Thoracic aorta (tissue), 2 donors: ENCODE measurements around the gene MAP3K10. TPM values are rescaled to one million over a fixed set of nuclear protein-coding genes. Genes with fewer than 3 reads are reported as not detected.

Experiments
- ATAC-seq: fragments of 150-250 bp; one replicate; pipeline ENCODE4 v1.8.0; 2017; ENCODE audit warnings: low read depth; ENCODE audit not compliant: insufficient number of reproducible peaks, low FRiP score
- DNase-seq: peaks from one replicate; pipeline ENCODE4 v3.0.0-alpha.2; 2020; ENCODE audit warnings: low spot score
- H3K27ac ChIP-seq, 2 donors: fragments of 200-600 bp; sonication (generic); 1 replicate in 1 of 2; 2 replicates in 1 of 2; pipeline ENCODE4 v1.5.1; 2016; ENCODE audit warnings: mild to moderate bottlenecking in 2 of 2, moderate library complexity in 2 of 2
- H3K27me3 ChIP-seq: fragments of 200-600 bp; sonication (generic); replicated peaks from 2 replicates; pipeline ENCODE4 v1.6.0; 2016; ENCODE audit warnings: mild to moderate bottlenecking; ENCODE audit not compliant: insufficient read depth
- H3K36me3 ChIP-seq: fragments of 200-600 bp; sonication (generic); one replicate; pipeline ENCODE4 v1.5.1; 2016
- H3K4me1 ChIP-seq, 2 donors: fragments of 200-600 bp; sonication (generic); 1 replicate in 1 of 2; 2 replicates in 1 of 2; pipeline versions ENCODE4 v1.5.1 to v1.6.0; 2016; ENCODE audit warnings: low read depth in 2 of 2, mild to moderate bottlenecking in 1 of 2; ENCODE audit not compliant: control insufficient read depth in 1 of 2
- H3K4me3 ChIP-seq: fragments of 200-600 bp; sonication (generic); 2 replicates; pipeline ENCODE4 v1.5.1; 2016; ENCODE audit warnings: mild to moderate bottlenecking
- H3K9me3 ChIP-seq: fragments of 200-600 bp; sonication (generic); 2 replicates; pipeline ENCODE4 v1.5.1; 2016
- total RNA-seq, 2 donors: library from RNA; depleted of rRNA; stranded (reverse); fragments of >200 nt; gene quantifications; one replicate each; pipeline versions ENCODE4 v1.1.0 to v1.2.3, GENCODE V29; 2016
- TF ChIP-seq, protein P1 (sequence below): fragments of 200-600 bp; sonication (generic); IDR thresholded peaks from one replicate; pipeline ENCODE4 v1.5.1; 2019; ENCODE audit warnings: antibody characterized with exemption

The MAP3K10 gene
- total RNA-seq, 2 donors from 2014 or later, result 30.2 to 32.5 TPM

DNA sequence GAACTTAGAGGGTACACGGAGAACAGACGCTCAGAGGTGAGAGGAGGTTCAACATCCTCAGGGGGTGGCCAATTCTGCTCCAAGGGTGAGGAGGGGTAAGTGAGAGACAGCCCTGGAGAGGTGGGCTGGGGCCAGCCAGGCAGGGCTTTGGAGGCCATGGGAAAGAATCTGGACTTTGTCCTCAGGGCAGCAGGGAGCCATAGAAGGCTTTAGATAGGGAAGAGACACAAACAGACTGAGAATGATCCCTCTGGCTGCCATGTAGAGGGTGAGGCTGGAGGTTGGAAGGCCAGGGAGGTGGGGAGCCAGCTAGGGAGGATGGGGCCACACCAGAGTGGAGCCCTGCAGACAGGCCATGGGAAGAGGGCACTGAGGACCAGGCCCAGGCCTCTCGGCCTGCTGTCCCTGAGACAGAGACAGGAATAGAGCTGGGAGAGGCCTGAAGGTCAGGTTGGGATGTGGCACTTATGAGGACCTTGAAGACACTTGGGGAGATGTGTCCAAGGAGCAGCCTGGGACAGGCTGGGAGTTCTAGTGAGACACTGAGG lies 64.5 kb downstream of the MAP3K10 start:
- Histone ChIP-seq H3K9me3 (no peaks in the 10 kb centered on the region), H3K4me3 (no peak overlapping the region), H3K27me3 (no peaks in the 10 kb centered on the region), H3K4me1 (no peaks in the 10 kb centered on the region), H3K27ac (no peak overlapping the region), H3K36me3 (peaks cover 23% of the 10 kb centered on the region)
- ATAC-seq (no peak), DNase-seq (no peak)
- TF ChIP-seq, protein P1, sequence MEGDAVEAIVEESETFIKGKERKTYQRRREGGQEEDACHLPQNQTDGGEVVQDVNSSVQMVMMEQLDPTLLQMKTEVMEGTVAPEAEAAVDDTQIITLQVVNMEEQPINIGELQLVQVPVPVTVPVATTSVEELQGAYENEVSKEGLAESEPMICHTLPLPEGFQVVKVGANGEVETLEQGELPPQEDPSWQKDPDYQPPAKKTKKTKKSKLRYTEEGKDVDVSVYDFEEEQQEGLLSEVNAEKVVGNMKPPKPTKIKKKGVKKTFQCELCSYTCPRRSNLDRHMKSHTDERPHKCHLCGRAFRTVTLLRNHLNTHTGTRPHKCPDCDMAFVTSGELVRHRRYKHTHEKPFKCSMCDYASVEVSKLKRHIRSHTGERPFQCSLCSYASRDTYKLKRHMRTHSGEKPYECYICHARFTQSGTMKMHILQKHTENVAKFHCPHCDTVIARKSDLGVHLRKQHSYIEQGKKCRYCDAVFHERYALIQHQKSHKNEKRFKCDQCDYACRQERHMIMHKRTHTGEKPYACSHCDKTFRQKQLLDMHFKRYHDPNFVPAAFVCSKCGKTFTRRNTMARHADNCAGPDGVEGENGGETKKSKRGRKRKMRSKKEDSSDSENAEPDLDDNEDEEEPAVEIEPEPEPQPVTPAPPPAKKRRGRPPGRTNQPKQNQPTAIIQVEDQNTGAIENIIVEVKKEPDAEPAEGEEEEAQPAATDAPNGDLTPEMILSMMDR, result no peak

DNA sequence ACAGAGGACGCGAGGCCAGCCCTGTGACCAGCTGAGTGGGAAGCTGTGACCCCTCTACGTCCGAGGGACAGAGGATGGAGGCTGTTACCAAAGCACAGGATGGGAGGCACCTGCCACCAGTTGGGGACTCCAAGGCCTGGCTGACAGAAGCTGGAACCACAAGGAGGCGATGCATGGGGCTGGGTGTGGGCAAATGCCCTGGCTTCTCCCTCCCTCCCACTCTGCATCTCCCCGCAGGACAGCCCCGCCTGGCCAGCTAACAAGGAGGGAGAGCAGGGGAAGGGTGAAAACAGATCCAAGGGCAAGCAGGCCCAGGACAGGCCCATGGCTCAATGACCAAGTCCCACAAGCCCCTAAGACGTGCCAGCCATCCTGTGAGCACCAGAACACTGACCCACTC lies 65.3 kb downstream of the MAP3K10 start:
- Histone ChIP-seq H3K27ac (no peak overlapping the region), H3K9me3 (no peaks in the 10 kb centered on the region), H3K4me3 (no peak overlapping the region), H3K36me3 (peaks cover 23% of the 10 kb centered on the region), H3K27me3 (no peaks in the 10 kb centered on the region), H3K4me1 (no peaks in the 10 kb centered on the region)
- TF ChIP-seq, protein P1, result no peak
- no peak for ATAC-seq
- DNase-seq, result no peak

DNA sequence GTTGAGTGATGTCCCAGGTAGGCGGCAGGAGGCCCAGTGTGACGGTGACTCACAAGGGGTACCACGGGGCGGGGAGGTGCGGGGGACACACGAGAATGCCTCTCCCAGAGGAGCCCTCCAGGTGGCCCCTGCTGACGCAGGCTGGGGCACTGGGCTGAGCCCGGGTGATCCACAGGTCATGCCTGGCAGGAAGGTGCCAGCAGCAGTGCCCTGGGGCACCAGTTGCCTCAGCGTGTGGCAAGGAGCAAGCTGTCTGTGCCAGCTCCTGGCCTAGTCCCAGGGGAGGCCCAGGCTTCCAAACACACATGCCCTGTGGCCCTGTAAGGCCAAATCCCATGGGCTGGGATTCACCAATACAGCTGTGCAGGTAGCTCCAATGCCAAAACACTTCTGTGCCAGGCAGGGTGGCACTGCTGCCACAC lies 65.9 kb downstream of the MAP3K10 start:
- DNase-seq, result no peak
- Histone ChIP-seq H3K9me3 (no peaks in the 10 kb centered on the region), H3K4me3 (no peak overlapping the region), H3K27ac (no peak overlapping the region), H3K4me1 (no peaks in the 10 kb centered on the region), H3K27me3 (no peaks in the 10 kb centered on the region), H3K36me3 (peaks cover 23% of the 10 kb centered on the region)
- TF ChIP-seq, protein P1, result no peak
- ATAC-seq, result no peak

DNA sequence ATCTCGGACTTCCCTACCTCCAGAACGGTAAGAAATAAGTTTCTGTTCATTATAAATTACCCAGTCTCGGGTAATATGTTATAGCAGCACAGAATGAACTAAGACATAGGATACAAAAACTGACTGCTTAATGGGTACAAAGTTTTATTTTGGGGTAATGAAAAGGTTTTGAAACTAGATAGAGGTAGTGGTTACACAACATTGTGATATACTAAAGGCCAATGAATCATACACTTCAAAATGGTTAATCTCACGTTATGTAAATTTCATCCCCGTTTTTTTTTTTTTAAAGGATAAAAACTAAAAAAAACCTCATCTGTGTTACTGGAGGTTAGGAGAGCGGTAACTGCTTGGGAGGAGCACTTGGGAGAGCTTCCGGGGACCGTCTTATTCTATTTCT lies 70.4 kb downstream of the MAP3K10 start:
- no peak for ATAC-seq
- Histone ChIP-seq H3K4me1 (peaks cover 5 to 8% of the 10 kb centered on the region in 2 donors), H3K27ac (no peak overlapping the region), H3K36me3 (peaks cover 15% of the 10 kb centered on the region), H3K4me3 (no peak overlapping the region), H3K9me3 (no peaks in the 10 kb centered on the region), H3K27me3 (no peaks in the 10 kb centered on the region)
- TF ChIP-seq, protein P1, result no peak
- DNase-seq, result no peak

DNA sequence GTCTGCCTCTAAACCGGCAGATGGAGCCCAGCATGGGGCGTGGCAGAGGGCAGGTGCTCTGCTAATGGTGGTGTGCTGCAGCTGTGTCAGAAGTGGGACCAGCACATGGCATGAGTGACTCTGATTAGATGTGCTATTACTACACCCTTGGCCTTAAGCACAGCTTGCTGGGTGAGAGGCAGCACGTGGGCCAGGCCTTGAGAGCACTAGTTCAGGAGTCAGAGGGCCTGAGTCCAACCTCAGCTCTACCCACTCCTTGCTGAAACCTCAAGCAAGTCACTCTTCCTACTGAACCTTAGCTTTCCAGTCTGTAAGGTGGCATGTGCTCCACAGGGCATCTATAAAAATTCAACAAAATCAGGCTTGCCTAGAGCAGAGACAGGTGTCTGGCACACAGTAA lies 71.2 kb downstream of the MAP3K10 start:
- no peaks in the 10 kb centered on the region for H3K27me3 ChIP-seq
- DNase-seq (no peak), ATAC-seq (no peak)
- H3K9me3 ChIP-seq, result no peaks in the 10 kb centered on the region
- H3K27ac ChIP-seq, result no peak overlapping the region
- TF ChIP-seq, protein P1, result no peak
- H3K4me1 ChIP-seq, result peaks cover 6 to 15% of the 10 kb centered on the region in 2 donors
- H3K4me3 ChIP-seq, result no peak overlapping the region
- peaks cover 13% of the 10 kb centered on the region for H3K36me3 ChIP-seq
